ENCODE data around the gene FBF1. TPM values are rescaled to one million over a fixed set of nuclear protein-coding genes. Genes with fewer than 3 reads are reported as not detected.

The FBF1 gene
- total and polyA plus RNA-seq, 9 of the 15 experiments (the other 6 are each of a cell fraction or from before 2014, with no cell fraction given): 0.46 to 14.9 (median 7.5) TPM

GRCh38 chr17:75904749-75905521 lies 35.9 kb downstream of the FBF1 start, which contains the start of gene MRPL38 (continued):
- TF ChIP-seq ELF2 (CRISPR knock-in tag; IDR thresholded peaks at IDR 0.05) (peak; percentile 78; the same call in 1 of the 2 replicates), RERE (CRISPR knock-in tag; IDR thresholded peaks at IDR 0.05; ENCODE audit: borderline replicate concordance) (no peak), E2F6 (IDR thresholded peaks at IDR 0.05; ENCODE audit: borderline replicate concordance in 1 of 2, extremely low read depth in 1 of 2, insufficient read depth in 1 of 2, insufficient read length in 1 of 2, low read depth in 1 of 2, low read length in 1 of 2, poor library complexity in 1 of 2, severe bottlenecking in 1 of 2) (peak in 1 of 2 experiments; percentile 85), C11orf30 (IDR thresholded peaks at IDR 0.05; ENCODE audit: low read depth) (peak; percentile 76), RBBP5 (IDR thresholded peaks at IDR 0.05; ENCODE audit: borderline replicate concordance, insufficient read depth, low read length, poor library complexity, severe bottlenecking) (peak; percentile 82), CC2D1A (IDR thresholded peaks at IDR 0.05) (peak; percentile 90), RBFOX2 (IDR thresholded peaks at IDR 0.05; ENCODE audit: low read depth, low read length) (peak; percentile 86), SUPT5H (IDR thresholded peaks at IDR 0.05) (peak; percentile 23; the same call in 1 of the 2 replicates), RAD21 (CRISPR knock-in tag; conservative IDR thresholded peaks at IDR 0.05 in 1 of 2, IDR thresholded peaks at IDR 0.05 in 1 of 2) (peak; percentile 100)
